ENCODE measurements around the gene RAB8B. TPM values are rescaled to one million over a fixed set of nuclear protein-coding genes. Genes with fewer than 3 reads are reported as not detected.

The RAB8B gene
- total RNA-seq, 1 experiment from 2014 or later = 7.8 TPM

- in situ Hi-C loops (cut with HindIII; ENCODE audit: low sequenced_read_pairs) = no loop called here
- DNase-seq (ENCODE audit: low spot score) = no peak
These were observed 65.6 kb downstream of the RAB8B start for GRCh38 chr15:63254991-63255390.

GRCh38 chr15:63255489-63255990, 66.1 kb downstream of the RAB8B start:
- DNase-seq (ENCODE audit: low spot score) = no peak
- in situ Hi-C loops (cut with HindIII; ENCODE audit: low sequenced_read_pairs) = no loop called here

DNA sequence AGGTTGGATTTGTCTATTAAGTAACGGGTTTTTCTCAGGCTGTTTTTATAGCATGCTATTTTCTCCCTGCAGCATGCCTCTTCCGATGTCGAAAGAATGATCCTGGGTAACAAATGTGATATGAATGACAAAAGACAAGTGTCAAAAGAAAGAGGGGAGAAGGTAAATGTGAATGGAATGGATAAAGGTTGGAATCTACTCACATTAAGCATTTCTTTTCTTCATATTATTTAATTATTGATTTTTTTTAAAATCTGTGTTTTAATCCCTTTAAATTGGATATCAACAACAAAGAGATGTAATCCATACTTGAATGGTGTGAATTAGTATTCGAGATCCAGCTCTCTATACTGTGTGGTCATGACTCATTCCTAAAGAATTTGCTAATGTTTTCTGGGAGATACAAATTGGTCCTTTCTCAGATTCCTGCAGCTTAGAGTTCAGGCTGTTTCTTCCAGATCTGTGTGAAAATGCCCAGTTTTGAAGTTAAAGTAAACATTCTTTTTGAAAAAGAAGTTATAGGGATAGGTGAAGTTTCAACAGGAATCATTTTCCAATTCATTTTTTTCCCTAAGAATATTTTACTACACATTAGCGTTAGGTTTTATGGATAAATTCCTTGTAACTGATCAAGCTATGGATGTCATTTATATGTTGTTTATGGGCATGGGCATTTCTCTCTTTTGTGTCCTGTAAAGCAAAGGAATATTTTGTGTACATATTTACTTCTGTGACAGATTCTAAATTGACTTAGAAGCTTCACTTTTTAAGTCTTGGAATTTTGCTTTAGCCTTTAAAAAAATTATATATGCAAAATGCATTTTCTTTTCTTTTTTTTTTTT, 67.2 kb downstream of the RAB8B start:
- no peak for DNase-seq (ENCODE audit: low spot score)
- in situ Hi-C loops (cut with HindIII; ENCODE audit: low sequenced_read_pairs) = no loop called here

DNA sequence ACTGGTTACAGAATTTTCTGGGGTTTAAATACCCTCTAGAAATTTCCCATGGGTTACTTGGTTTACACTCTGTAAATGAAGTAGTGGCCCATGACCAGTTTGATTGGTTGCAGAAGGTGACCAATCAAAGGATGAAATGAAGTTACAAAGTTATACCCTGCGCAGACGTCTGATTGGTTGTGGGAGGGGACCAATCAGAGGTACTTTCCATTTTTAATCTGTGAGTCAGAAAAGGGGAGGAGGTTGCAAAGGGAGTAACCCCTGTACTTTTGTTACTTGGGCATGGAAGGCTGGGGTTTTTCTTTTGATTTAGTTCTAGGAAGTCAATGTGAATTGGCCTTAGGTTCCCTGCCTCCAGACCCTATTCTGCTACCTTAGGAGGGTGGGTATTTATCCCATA, 69.3 kb downstream of the RAB8B start:
- no peak for DNase-seq (ENCODE audit: low spot score)
- in situ Hi-C loops (cut with HindIII; ENCODE audit: low sequenced_read_pairs) = no loop called here

- no peak for DNase-seq (ENCODE audit: low spot score)
- in situ Hi-C loops (cut with HindIII; ENCODE audit: low sequenced_read_pairs) = no loop called here
These were observed 71.4 kb downstream of the RAB8B start for GRCh38 chr15:63260791-63261190.

- no peak for DNase-seq (ENCODE audit: low spot score)
- in situ Hi-C loops (cut with HindIII; ENCODE audit: low sequenced_read_pairs) = no loop called here
These were observed 71.9 kb downstream of the RAB8B start for GRCh38 chr15:63261311-63261710.

GRCh38 chr15:63263519-63263918, 74.1 kb downstream of the RAB8B start:
- in situ Hi-C loops (cut with HindIII; ENCODE audit: low sequenced_read_pairs) = no loop called here
- DNase-seq (ENCODE audit: low spot score) = no peak

DNA sequence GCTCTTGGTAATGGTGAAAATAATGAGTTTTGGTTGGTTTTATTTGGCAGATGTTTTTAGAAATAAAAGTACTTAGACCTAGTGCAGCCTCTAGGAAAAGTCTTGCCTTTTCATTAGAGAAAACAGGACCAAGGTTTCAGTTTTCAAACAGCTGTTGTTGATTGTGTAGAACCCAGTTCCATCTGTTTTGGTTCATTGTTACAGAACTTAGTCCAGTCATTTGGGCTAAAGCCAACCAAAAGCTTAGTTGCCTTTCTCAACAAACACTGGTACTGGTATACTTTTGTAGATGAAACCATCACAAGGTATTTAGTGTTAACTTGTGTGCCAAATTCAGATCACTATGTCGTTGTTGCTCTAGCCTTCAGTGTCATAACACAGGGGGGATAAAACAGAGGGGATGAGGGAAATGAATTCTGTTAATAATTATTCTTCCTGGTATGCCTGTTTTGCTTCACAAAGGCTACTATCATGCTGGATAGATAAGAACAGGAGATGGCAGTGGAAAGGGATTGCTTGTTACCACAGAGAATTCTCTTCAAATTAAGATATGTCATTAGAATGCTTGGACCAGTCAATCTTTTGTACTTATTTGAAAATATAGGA, 75.4 kb downstream of the RAB8B start:
- in situ Hi-C loops (cut with HindIII; ENCODE audit: low sequenced_read_pairs) = no loop called here
- DNase-seq (ENCODE audit: low spot score) = no peak

DNA sequence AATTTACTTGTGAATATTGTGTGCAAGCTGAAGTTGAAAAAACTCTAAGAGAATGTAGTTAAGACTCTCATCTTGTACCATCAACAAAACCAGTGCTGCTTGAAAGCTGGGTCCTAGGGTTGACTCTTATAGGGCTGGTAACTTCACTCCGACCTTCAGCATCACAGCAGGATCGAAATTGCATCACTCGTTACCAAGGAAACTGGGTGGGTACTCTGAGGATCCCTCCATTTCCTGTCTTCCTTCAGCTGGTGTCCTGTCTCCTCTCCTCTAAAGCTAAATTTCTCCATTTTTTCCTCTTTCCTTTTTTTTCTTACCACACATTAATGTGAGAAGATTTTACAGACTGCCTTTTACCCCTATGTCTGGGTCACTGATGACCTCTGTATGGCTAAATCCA, 85.0 kb downstream of the RAB8B start:
- DNase-seq (ENCODE audit: low spot score) = no peak
- in situ Hi-C loops (cut with HindIII; ENCODE audit: low sequenced_read_pairs) = no loop called here

GRCh38 chr15:63276342-63277037, 87.1 kb downstream of the RAB8B start:
- DNase-seq (ENCODE audit: low spot score) = no peak
- in situ Hi-C loops (cut with HindIII; ENCODE audit: low sequenced_read_pairs) = no loop called here

GRCh38 chr15:63277038-63277892, 87.9 kb downstream of the RAB8B start, which contains the start of gene APH1B:
TSS of gene APH1B (plus strand) at chr15:63277605. CDS start at chr15:63277624, 19 bp downstream.
- DNase-seq (ENCODE audit: low spot score) = peak; percentile 77
- in situ Hi-C loops (cut with HindIII; ENCODE audit: low sequenced_read_pairs) = no loop called here

- DNase-seq (ENCODE audit: low spot score) = peak; percentile 67
- in situ Hi-C loops (cut with HindIII; ENCODE audit: low sequenced_read_pairs) = no loop called here
These were observed 88.6 kb downstream of the RAB8B start for GRCh38 chr15:63277893-63278456.

DNA sequence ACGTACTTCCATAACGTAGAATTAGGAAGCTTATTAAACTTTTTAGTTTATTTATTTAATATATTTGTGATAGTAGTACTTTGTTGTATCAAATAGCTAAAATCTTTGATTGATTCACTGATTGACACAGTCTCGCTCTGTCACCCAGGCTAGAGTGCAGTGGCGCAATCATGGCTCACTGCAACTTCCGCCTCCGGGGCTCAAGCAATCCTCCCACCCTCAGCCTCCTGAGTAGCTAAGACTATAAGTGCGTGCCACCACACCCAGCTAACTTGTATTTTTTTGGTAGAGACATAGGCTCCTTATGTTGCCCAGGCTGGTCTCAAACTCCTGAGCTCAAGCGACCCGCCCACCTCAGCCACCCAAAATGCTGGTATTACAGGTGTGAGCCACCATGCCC, 93.7 kb downstream of the RAB8B start:
- no peak for DNase-seq (ENCODE audit: low spot score)
- in situ Hi-C loops (cut with HindIII; ENCODE audit: low sequenced_read_pairs) = no loop called here

DNA sequence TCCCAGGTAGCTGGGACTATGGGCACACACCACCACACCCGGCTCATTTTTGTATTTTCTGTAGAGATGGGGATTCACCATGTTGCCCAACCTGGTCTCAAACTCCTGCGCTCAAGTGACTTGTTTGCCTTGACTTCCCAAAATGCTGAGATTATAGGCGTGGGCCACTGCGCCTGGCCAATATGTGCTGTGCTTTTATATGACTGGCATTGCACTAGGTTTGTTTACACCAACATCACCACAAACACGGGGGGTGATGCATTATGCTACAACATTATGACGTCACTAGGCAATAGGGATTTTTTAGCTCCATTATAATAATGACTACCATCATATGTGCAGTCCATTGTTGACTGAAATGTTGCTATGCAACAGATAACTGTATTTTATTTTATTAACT, 94.9 kb downstream of the RAB8B start:
- DNase-seq (ENCODE audit: low spot score) = no peak
- in situ Hi-C loops (cut with HindIII; ENCODE audit: low sequenced_read_pairs) = no loop called here

GRCh38 chr15:63287109-63287508, 97.7 kb downstream of the RAB8B start:
- no peak for DNase-seq (ENCODE audit: low spot score)
- in situ Hi-C loops (cut with HindIII; ENCODE audit: low sequenced_read_pairs) = no loop called here

- in situ Hi-C loops (cut with HindIII; ENCODE audit: low sequenced_read_pairs) = no loop called here
- DNase-seq (ENCODE audit: low spot score) = peak; percentile 19
These were observed 98.9 kb downstream of the RAB8B start for GRCh38 chr15:63288342-63288741.

- in situ Hi-C loops (cut with HindIII; ENCODE audit: low sequenced_read_pairs) = no loop called here
- DNase-seq (ENCODE audit: low spot score) = peak; percentile 76
These were observed 99.5 kb downstream of the RAB8B start for GRCh38 chr15:63288778-63289378.

DNA sequence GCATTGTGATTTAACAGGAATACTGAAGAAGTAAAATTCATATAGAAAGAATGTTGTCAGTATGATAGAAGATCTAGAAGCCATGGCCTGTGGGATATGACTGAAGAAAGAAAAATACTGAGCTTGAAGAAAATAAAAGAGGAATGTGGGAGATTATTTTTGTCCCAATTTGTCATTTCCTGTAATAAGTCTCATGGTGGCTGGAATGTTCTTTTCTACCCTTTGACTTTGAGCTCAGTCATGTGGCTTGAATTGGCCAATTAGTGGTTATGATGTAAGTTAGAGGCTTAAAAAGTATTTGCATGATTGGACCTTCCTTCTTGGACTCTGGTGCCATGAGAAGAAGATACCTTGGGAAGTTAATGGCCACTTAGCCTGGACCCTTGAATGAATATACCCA, 102.1 kb downstream of the RAB8B start:
- in situ Hi-C loops (cut with HindIII; ENCODE audit: low sequenced_read_pairs) = no loop called here
- no peak for DNase-seq (ENCODE audit: low spot score)
